Osteocyte (in vitro differentiated cells): Measurements from ENCODE around the gene SCARB1. TPM values are rescaled to one million over a fixed set of nuclear protein-coding genes. Genes with fewer than 3 reads are reported as not detected.
"Not testable (repeated sequence)": the region's sequence is repeated elsewhere in the genome, so short reads cannot be mapped to it uniquely, and the experiment has no call there.

Experiments used
- DNase-seq: peaks from one replicate; pipeline ENCODE4 v3.0.0; 2021; ENCODE audit warnings: mixed read lengths; ENCODE audit not compliant: unreplicated experiment; ENCODE audit errors: extremely low spot score
- H3K27ac Mint-ChIP-seq: one replicate; pipeline ENCODE4 v1.8.0; 2021; ENCODE audit warnings: mild to moderate bottlenecking, mixed read lengths; ENCODE audit not compliant: unreplicated experiment
- H3K27me3 Mint-ChIP-seq: one replicate; pipeline ENCODE4 v1.8.0; 2021; ENCODE audit warnings: mixed read lengths; ENCODE audit not compliant: unreplicated experiment
- H3K36me3 Mint-ChIP-seq: one replicate; pipeline ENCODE4 v1.8.0; 2021; ENCODE audit warnings: mixed read lengths; ENCODE audit not compliant: unreplicated experiment
- H3K4me1 Mint-ChIP-seq: one replicate; pipeline ENCODE4 v1.8.0; 2021; ENCODE audit warnings: mixed read lengths; ENCODE audit not compliant: unreplicated experiment
- H3K4me3 Mint-ChIP-seq: one replicate; pipeline ENCODE4 v1.8.0; 2021; ENCODE audit warnings: mild to moderate bottlenecking, moderate library complexity, mixed read lengths; ENCODE audit not compliant: unreplicated experiment
- H3K9me3 Mint-ChIP-seq: one replicate; pipeline ENCODE4 v1.8.0; 2021; ENCODE audit warnings: mixed read lengths; ENCODE audit not compliant: unreplicated experiment
- total RNA-seq: library from RNA; stranded (reverse); gene quantifications from 2 replicates; pipeline ENCODE4 v1.2.1, GENCODE V29; 2021
- TF ChIP-seq, protein P1 (sequence below): fragments of 200-600 bp; sonication (generic); IDR thresholded peaks from 2 replicates; pipeline ENCODE4 v1.5.0; 2021; ENCODE audit warnings: antibody characterized with exemption, mild to moderate bottlenecking, moderate library complexity

SCARB1 gene
- total RNA-seq, 1 donor from 2014 or later = 27.1 TPM

- H3K27ac Mint-ChIP-seq = peak overlapping the region; percentile 36
- H3K4me3 Mint-ChIP-seq = no peak overlapping the region
- TF ChIP-seq, protein P1, sequence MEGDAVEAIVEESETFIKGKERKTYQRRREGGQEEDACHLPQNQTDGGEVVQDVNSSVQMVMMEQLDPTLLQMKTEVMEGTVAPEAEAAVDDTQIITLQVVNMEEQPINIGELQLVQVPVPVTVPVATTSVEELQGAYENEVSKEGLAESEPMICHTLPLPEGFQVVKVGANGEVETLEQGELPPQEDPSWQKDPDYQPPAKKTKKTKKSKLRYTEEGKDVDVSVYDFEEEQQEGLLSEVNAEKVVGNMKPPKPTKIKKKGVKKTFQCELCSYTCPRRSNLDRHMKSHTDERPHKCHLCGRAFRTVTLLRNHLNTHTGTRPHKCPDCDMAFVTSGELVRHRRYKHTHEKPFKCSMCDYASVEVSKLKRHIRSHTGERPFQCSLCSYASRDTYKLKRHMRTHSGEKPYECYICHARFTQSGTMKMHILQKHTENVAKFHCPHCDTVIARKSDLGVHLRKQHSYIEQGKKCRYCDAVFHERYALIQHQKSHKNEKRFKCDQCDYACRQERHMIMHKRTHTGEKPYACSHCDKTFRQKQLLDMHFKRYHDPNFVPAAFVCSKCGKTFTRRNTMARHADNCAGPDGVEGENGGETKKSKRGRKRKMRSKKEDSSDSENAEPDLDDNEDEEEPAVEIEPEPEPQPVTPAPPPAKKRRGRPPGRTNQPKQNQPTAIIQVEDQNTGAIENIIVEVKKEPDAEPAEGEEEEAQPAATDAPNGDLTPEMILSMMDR = peak; percentile 99
- peaks cover 12% of the 10 kb centered on the region for H3K36me3 Mint-ChIP-seq
- H3K9me3 Mint-ChIP-seq = no peaks in the 10 kb centered on the region
- no peaks in the 10 kb centered on the region for H3K27me3 Mint-ChIP-seq
- DNase-seq = peak; percentile 90
- peaks cover 52% of the 10 kb centered on the region for H3K4me1 Mint-ChIP-seq
Observed at GRCh38 chr12:124906606-124907261, 43.1 kb upstream of the SCARB1 start.

DNA sequence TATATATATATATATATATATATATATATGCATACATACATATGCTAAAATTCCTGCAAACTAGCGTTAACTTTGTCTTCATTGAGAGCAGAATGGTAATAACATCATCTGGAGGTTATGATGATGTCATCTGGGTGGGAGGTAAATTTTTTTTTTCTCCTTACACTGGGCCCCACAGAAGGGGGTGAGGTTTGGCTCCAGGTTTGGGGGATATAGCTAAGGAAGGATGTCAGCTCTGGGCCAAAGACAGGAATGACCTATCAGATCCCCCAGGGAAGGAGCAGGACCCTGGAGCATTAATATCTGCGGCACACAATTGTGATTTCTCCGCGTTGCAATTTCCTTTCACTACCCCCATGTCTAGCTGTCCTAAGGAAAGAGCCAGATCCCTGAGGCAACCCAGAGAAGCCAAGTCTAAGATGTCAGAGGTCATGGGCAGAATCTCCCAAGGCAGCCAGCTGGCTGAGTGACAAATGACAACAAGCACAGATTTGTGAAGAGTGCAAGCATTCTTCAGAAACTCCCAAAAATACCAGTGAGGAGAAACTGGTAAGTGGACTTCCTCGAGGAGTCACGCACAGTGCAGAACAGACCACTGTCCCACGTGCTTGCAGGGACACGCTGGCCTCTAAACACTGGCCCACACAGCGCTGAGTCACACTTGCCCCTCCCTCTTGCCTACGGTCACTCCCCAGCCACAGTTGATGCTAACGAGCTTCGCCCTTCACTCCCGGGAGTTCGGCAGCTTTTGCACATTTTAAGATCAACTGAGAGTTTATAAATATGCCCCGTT is 40.8 kb upstream of the SCARB1 start:
- no peaks in the 10 kb centered on the region for H3K9me3 Mint-ChIP-seq
- no peaks in the 10 kb centered on the region for H3K27me3 Mint-ChIP-seq
- peak overlapping the region; percentile 92 for H3K27ac Mint-ChIP-seq
- H3K4me3 Mint-ChIP-seq = peak overlapping the region; percentile 58
- peaks cover 34% of the 10 kb centered on the region for H3K4me1 Mint-ChIP-seq
- DNase-seq = peak; percentile 91
- H3K36me3 Mint-ChIP-seq = no peaks in the 10 kb centered on the region
- TF ChIP-seq, protein P1 = no peak

GRCh38 chr12:124902916-124903315 is 39.3 kb upstream of the SCARB1 start:
- H3K27me3 Mint-ChIP-seq = no peaks in the 10 kb centered on the region
- H3K4me3 Mint-ChIP-seq = no peak overlapping the region
- H3K9me3 Mint-ChIP-seq = no peaks in the 10 kb centered on the region
- peaks cover 38% of the 10 kb centered on the region for H3K4me1 Mint-ChIP-seq
- H3K36me3 Mint-ChIP-seq = no peaks in the 10 kb centered on the region
- DNase-seq = no peak
- TF ChIP-seq, protein P1 = no peak
- no peak overlapping the region for H3K27ac Mint-ChIP-seq

GRCh38 chr12:124901003-124901402 is 37.3 kb upstream of the SCARB1 start:
- no peak overlapping the region for H3K4me3 Mint-ChIP-seq
- no peaks in the 10 kb centered on the region for H3K9me3 Mint-ChIP-seq
- DNase-seq = no peak
- no peaks in the 10 kb centered on the region for H3K36me3 Mint-ChIP-seq
- peaks cover 33% of the 10 kb centered on the region for H3K4me1 Mint-ChIP-seq
- no peaks in the 10 kb centered on the region for H3K27me3 Mint-ChIP-seq
- TF ChIP-seq, protein P1 = no peak
- no peak overlapping the region for H3K27ac Mint-ChIP-seq

DNA sequence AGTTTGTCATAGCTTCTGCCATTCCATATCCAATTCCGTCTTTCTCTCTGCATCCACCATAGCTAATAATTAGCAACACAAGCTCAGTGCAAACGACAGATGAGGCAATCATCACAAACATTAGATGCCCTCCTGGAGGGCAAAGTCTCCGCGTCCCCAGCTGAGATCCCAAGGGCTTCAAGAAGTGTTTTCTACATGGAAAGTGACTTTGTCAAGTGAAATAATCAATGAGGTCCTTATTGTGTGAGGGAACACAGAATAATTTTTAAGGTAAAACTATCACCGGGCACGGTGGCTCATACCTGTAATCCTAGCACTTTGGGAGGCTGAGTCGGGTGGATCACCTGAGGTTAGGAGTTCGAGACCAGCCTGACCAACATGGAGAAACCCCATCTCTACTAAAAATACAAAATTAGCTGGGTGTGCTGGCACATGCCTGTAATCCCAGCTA is 36.7 kb upstream of the SCARB1 start:
- H3K27me3 Mint-ChIP-seq, H3K9me3 Mint-ChIP-seq, H3K36me3 Mint-ChIP-seq, H3K27ac Mint-ChIP-seq, DNase-seq, H3K4me3 Mint-ChIP-seq: not testable (repeated sequence)
- peaks cover 30% of the 10 kb centered on the region for H3K4me1 Mint-ChIP-seq
